Activated CD8-positive, alpha-beta memory T cell treated with anti-CD3 and anti-CD28 coated beads, Interleukin-2, amount 10 ng/mL, durations not matched to agents 7 days and 5 days (primary cell): Measurements from ENCODE around the gene SH3BP1. TPM values are rescaled to one million over a fixed set of nuclear protein-coding genes. Genes with fewer than 3 reads are reported as not detected.
A peak's percentile ranks its signal among the peaks of the same experiment; 100 is the strongest.

Experiments
- ATAC-seq: fragments of 150-1000 bp; cut with Tn5 transposase; one replicate; pipeline ENCODE4 v1.10.0; 2021; ENCODE audit warnings: moderate library complexity
- CTCF ChIA-PET: fragments of 350-600 bp; sonication (Branson Sonifier 250); formaldehyde crosslinking; loops from one replicate; lab custom pipeline; 2021; ENCODE audit warnings: antibody characterized with exemption; lab: Charles Lee
- DNase-seq: peaks from one replicate; pipeline ENCODE4 v3.0.0-alpha.2; 2020
- H3K27ac Mint-ChIP-seq: one replicate; pipeline ENCODE4 v1.8.0; 2021; ENCODE audit warnings: mild to moderate bottlenecking, mixed read lengths
- H3K27me3 Mint-ChIP-seq: one replicate; pipeline ENCODE4 v1.8.0; 2021; ENCODE audit warnings: mixed read lengths
- H3K36me3 Mint-ChIP-seq: one replicate; pipeline ENCODE4 v1.8.0; 2021; ENCODE audit warnings: mild to moderate bottlenecking, mixed read lengths
- H3K4me1 Mint-ChIP-seq: one replicate; pipeline ENCODE4 v1.8.0; 2021; ENCODE audit warnings: mixed read lengths
- H3K4me3 Mint-ChIP-seq: one replicate; pipeline ENCODE4 v1.8.0; 2021; ENCODE audit warnings: mild to moderate bottlenecking, moderate library complexity, mixed read lengths
- H3K9me3 Mint-ChIP-seq: one replicate; pipeline ENCODE4 v1.8.0; 2022; ENCODE audit warnings: low read depth, mixed read lengths
- total RNA-seq, 2 experiments: library from RNA; stranded (reverse); gene quantifications; one replicate each; pipeline ENCODE4 v1.2.3, GENCODE V29; 2021

The SH3BP1 gene
- total RNA-seq, 2 experiments from 2014 or later = 231 to 275 TPM

DNA sequence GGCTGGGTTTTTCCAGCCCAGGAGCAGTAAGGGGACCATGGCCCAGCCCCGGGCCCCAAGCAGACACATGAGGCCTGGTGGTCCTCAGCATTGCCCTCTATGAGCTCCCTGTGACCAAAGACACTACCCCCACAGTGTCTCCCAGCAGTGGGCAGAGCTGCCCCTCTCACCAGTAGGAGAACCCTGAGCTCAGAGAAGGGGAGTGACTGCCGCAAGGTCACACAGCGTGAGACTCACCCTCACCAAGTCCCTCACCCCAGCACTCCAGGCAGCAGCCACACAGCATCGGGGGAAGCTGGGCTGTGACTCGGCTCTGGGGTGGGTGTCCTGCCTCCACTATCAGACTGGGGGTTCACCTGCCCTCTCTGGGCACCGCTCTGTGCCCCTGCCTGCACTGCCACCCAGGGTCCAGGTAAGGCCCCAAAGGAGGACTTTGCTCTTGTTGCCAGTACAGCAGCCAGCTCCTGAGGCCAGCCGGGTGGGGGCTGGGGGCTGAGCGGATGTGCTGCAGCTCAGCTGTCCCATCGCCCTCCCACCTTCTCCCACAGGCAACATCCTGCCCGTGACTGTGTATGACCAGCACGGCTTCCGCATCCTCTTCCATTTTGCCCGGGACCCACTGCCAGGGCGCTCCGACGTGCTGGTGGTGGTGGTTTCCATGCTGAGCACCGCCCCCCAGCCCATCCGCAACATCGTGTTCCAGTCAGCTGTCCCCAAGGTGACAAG is 7.9 kb upstream of the SH3BP1 start:
- DNase-seq = peak; percentile 80
- H3K4me3 Mint-ChIP-seq = peak overlapping the region; percentile 72
- H3K27ac Mint-ChIP-seq = peak overlapping the region; percentile 91
- CTCF ChIA-PET = interaction anchor here (5.8 to 34.1 kb wide), 4 partner anchors 9 to 39 kb away, joined by 102 to 1064 read pairs (median 227); partner anchors contain the start of genes GGA1, LGALS1, NOL12 and PDXP
- H3K4me1 Mint-ChIP-seq = peaks cover 73% of the 10 kb centered on the region
- peaks cover 2% of the 10 kb centered on the region for H3K36me3 Mint-ChIP-seq
- no peaks in the 10 kb centered on the region for H3K27me3 Mint-ChIP-seq
- no peak for ATAC-seq
- no peaks in the 10 kb centered on the region for H3K9me3 Mint-ChIP-seq

GRCh38 chr22:37632174-37633088 is 7.0 kb upstream of the SH3BP1 start:
- H3K4me3 Mint-ChIP-seq = peak overlapping the region; percentile 72
- no peaks in the 10 kb centered on the region for H3K9me3 Mint-ChIP-seq
- DNase-seq (peak; percentile 76), ATAC-seq (peak; percentile 20)
- H3K4me1 Mint-ChIP-seq = peaks cover 73% of the 10 kb centered on the region
- H3K27me3 Mint-ChIP-seq = no peaks in the 10 kb centered on the region
- H3K36me3 Mint-ChIP-seq = peaks cover 2% of the 10 kb centered on the region
- peak overlapping the region; percentile 91 for H3K27ac Mint-ChIP-seq
- CTCF ChIA-PET = interaction anchor here (1.2 to 34.1 kb wide), 7 partner anchors 10 to 212 kb away, joined by 4 to 1064 read pairs (median 102); partner anchors contain the start of genes ANKRD54, GGA1, LGALS1 and NOL12

DNA sequence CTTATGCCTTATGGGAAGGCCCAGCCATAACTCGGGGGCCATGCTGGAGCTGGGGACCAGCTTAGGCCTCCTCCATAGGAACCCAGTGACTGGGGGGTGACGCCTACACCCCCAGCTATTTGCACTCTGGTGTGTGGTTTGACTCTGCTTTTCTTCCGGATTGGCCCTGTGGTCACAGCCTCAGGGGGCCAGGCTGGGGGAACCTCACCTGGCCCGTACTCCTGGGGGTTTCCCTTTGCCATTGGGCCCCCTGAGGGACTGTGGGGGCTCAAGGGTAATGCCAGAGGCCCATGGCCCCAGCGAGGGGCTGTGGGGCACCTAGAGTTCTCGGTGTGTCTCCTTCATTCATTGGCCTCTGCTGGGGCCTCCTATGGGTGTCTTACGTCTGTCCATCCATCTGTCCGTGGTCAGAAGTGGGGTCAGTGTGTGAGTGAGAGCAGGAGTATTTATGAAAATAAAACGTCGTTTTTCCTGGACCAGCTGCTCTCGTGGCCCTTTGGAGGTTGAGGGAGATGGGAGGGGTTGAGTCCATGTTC is 6.3 kb upstream of the SH3BP1 start:
- Mint-ChIP-seq H3K9me3 (no peaks in the 10 kb centered on the region), H3K4me3 (peak overlapping the region; percentile 72), H3K36me3 (peaks cover 2% of the 10 kb centered on the region), H3K4me1 (peaks cover 73% of the 10 kb centered on the region), H3K27me3 (no peaks in the 10 kb centered on the region), H3K27ac (peak overlapping the region; percentile 91)
- CTCF ChIA-PET = interaction anchor here (1.2 to 34.1 kb wide), 7 partner anchors 10 to 211 kb away, joined by 4 to 1064 read pairs (median 102); partner anchors contain the start of genes ANKRD54, GGA1, LGALS1 and NOL12
- DNase-seq (peak; percentile 88), ATAC-seq (peak; percentile 52)

DNA sequence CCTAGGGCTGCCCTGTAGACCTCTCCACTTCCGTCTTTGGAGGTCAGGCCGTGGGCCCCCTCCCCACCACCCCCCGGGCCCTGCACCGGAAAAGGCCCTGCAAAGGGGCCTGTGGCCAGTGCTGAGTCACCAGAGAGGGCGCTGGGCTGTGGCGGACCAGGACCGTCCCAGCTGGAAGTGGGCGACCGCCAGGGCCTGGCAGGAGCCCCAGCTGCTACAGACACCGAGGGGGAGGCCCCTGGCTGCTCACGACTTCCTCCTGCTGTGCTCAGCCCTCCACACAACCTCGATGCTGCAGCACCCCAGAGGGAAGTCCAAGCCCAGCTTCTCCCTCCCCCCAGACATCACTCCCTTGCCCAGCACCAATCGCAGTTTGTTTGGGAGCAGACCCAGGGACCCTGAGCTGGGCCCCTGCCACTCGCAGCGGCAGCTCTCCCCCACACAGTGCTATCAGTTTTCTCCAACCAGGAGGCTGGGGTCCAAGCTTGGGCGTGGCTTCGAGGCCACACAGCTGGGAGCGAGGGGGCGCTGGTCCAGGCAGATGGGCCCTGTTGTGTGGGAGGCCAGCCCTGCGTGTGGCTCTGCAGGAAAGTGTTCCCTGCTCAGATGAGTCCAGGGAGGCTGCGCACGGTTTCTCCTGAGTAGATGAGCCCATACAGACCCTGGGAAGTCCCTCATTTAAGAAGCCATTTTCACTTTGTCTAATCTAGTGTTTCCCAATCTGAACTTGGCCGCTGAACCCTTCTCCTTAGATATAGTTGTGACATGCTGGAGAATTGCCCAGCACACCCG is 5.6 kb upstream of the SH3BP1 start:
- Mint-ChIP-seq H3K4me1 (peaks cover 74% of the 10 kb centered on the region), H3K36me3 (peaks cover 2% of the 10 kb centered on the region), H3K27me3 (no peaks in the 10 kb centered on the region), H3K27ac (peak overlapping the region; percentile 91), H3K9me3 (no peaks in the 10 kb centered on the region), H3K4me3 (peak overlapping the region; percentile 72)
- ATAC-seq (peak; percentile 60), DNase-seq (peak; percentile 89)
- CTCF ChIA-PET = interaction anchor here (0.6 to 34.1 kb wide), 8 partner anchors 10 to 210 kb away, joined by 3 to 1064 read pairs (median 55); partner anchors contain the start of genes ANKRD54, GALR3, GGA1 and LGALS1

GRCh38 chr22:37634417-37634924 is 5.0 kb upstream of the SH3BP1 start:
- no peak for ATAC-seq
- CTCF ChIA-PET = interaction anchor here (0.7 to 34.1 kb wide), 6 partner anchors 9 to 96 kb away, joined by 3 to 1064 read pairs (median 129); partner anchors contain the start of genes GGA1, LGALS1, NOL12 and PDXP
- peak overlapping the region; percentile 72 for H3K4me3 Mint-ChIP-seq
- H3K36me3 Mint-ChIP-seq = peaks cover 2% of the 10 kb centered on the region
- peak overlapping the region; percentile 91 for H3K27ac Mint-ChIP-seq
- DNase-seq = peak; percentile 52
- no peaks in the 10 kb centered on the region for H3K9me3 Mint-ChIP-seq
- H3K4me1 Mint-ChIP-seq = peaks cover 77% of the 10 kb centered on the region
- no peaks in the 10 kb centered on the region for H3K27me3 Mint-ChIP-seq

DNA sequence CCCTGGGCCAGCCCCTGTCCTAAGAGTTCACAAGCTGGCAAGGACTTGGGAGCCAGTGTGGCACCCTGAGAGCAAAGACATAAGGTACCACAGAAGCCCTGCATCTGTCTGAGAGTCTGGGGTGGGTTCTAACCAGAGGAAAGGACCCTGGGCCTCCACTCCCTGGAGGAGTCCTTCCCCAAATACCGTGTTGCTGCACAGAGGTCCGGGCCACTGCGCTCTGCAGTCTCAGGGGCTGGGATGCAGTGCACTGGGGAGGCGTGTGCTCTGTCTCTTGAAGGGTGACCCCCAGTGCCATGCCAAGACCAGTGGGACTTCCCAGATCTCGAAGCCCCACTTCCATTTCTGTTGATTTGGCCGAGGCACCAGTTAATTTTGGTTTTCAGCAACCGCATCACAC is 4.3 kb upstream of the SH3BP1 start:
- H3K36me3 Mint-ChIP-seq = peaks cover 2% of the 10 kb centered on the region
- no peak for ATAC-seq
- no peak for DNase-seq
- peak overlapping the region; percentile 72 for H3K4me3 Mint-ChIP-seq
- H3K27me3 Mint-ChIP-seq = no peaks in the 10 kb centered on the region
- H3K4me1 Mint-ChIP-seq = peaks cover 77% of the 10 kb centered on the region
- CTCF ChIA-PET = interaction anchor here (0.5 to 34.1 kb wide), 8 partner anchors 8 to 261 kb away, joined by 3 to 1064 read pairs (median 53); partner anchors contain the start of genes GGA1, LGALS1, NOL12 and PDXP
- no peaks in the 10 kb centered on the region for H3K9me3 Mint-ChIP-seq
- peak overlapping the region; percentile 91 for H3K27ac Mint-ChIP-seq

DNA sequence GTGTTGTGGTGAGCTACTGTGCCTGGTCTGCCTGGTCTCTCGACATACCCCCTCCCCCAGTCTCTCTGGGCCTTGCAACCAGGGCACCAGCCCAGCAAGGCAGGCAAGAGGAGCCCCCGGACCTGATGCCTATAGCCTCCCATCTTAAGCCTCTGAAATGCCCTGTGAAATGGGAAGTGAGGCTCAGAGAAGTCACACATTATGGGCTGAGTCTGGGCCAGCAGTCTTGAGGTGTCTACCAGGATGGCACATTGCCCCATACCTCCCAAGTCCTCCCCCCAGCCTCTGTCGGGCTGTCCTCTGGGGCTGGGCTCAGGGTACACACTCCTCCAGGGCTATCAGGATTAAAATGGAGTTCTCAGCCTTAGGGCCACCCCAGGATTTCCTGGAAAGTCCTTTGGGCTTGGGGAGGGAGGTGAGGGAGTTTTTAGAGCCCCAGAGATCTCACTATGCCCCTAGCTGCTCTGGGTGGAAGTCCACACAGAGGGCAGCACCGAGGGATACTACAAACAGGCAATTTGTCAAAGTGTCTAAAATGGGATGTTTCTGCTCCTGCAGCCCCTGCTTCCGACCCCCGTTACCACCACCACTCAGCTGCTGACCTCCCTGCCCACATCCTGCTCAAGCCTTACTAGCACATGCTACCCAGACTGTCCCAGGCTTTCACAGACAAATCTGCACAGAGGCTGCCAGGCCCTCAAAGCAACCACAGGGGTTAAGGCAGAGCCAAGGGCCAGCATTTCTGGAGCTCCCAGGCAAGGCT is 3.1 kb upstream of the SH3BP1 start:
- Mint-ChIP-seq H3K4me3 (peak overlapping the region; percentile 90), H3K4me1 (peaks cover 75% of the 10 kb centered on the region)
- CTCF ChIA-PET = interaction anchor here (0.7 to 34.1 kb wide), 8 partner anchors 13 to 260 kb away, joined by 3 to 1064 read pairs (median 6); partner anchors contain the start of genes GGA1, LGALS1, MFNG and NOL12

DNA sequence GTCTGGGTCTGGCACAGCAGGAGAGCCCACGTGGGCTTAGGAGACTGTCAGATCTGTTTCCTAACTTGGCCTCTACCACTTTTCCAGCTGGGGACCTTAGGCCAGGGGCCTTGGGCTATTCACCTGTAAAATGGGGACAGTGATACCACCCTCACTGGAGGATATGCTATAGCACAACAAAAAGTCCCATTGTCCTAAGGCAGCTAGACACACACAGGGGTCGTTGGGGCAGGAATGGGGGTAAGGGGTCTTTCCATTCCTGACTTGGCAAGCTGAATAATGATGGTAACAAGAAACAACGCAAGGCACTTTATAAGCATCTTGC is 2.6 kb upstream of the SH3BP1 start:
- H3K27me3 Mint-ChIP-seq = no peaks in the 10 kb centered on the region
- H3K4me1 Mint-ChIP-seq = peaks cover 75% of the 10 kb centered on the region
- DNase-seq (no peak), ATAC-seq (no peak)
- CTCF ChIA-PET = interaction anchor here (0.9 to 34.1 kb wide), 7 partner anchors 12 to 259 kb away, joined by 3 to 1064 read pairs (median 7); partner anchors contain the start of genes GGA1, LGALS1, MFNG and NOL12
- H3K9me3 Mint-ChIP-seq = no peaks in the 10 kb centered on the region
- peaks cover 14% of the 10 kb centered on the region for H3K36me3 Mint-ChIP-seq
- peak overlapping the region; percentile 91 for H3K27ac Mint-ChIP-seq
- peak overlapping the region; percentile 90 for H3K4me3 Mint-ChIP-seq

More for the DNA sequence above, 3.1 kb upstream of the SH3BP1 start:
- H3K9me3 Mint-ChIP-seq = no peaks in the 10 kb centered on the region
- no peaks in the 10 kb centered on the region for H3K27me3 Mint-ChIP-seq
- ATAC-seq (no peak), DNase-seq (peak; percentile 88)
- peak overlapping the region; percentile 91 for H3K27ac Mint-ChIP-seq
- peaks cover 9% of the 10 kb centered on the region for H3K36me3 Mint-ChIP-seq

DNA sequence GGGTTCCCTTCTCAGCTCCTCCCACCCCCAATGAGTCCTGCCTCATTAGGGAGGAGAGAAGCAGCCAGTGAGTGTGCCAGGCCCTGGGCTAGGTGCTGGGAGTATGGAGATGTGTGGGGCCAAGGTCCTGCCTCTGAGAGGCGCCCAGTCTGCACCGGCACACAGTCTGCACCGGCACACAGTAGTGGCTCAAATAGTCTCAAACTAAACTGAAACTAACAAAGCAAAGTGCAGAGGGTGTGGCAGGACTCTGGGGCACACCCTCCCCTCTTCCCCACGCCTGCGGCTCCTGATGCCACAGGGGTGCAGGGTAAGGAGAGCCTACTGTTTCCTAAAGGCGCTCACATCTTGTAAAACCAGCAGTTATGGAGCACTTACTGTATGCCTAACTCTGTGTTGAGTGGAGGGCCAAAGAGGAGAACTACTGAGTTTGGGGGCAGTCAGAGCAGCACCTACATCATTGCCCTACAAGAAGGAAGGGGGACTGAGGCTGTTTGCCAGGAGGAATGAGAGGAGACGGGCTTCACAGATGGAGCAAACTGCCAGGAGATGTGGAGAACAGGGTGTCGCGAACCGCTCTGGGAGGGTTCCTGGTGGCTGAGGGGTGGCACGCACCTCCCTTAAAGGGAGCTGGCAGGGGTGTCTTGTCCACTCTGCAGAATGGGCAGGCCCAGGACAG is 939 bp upstream of the SH3BP1 start:
- Mint-ChIP-seq H3K36me3 (peaks cover 25% of the 10 kb centered on the region), H3K4me1 (peaks cover 76% of the 10 kb centered on the region), H3K27me3 (no peaks in the 10 kb centered on the region), H3K9me3 (no peaks in the 10 kb centered on the region), H3K4me3 (peak overlapping the region; percentile 90), H3K27ac (peak overlapping the region; percentile 91)
- ATAC-seq (peak; percentile 47), DNase-seq (peak; percentile 68)
- CTCF ChIA-PET = interaction anchor here (14.0 to 34.1 kb wide), 3 partner anchors 16 to 32 kb away, joined by 156 to 1064 read pairs (median 298); partner anchors contain the start of genes GGA1, LGALS1, NOL12 and PDXP

DNA sequence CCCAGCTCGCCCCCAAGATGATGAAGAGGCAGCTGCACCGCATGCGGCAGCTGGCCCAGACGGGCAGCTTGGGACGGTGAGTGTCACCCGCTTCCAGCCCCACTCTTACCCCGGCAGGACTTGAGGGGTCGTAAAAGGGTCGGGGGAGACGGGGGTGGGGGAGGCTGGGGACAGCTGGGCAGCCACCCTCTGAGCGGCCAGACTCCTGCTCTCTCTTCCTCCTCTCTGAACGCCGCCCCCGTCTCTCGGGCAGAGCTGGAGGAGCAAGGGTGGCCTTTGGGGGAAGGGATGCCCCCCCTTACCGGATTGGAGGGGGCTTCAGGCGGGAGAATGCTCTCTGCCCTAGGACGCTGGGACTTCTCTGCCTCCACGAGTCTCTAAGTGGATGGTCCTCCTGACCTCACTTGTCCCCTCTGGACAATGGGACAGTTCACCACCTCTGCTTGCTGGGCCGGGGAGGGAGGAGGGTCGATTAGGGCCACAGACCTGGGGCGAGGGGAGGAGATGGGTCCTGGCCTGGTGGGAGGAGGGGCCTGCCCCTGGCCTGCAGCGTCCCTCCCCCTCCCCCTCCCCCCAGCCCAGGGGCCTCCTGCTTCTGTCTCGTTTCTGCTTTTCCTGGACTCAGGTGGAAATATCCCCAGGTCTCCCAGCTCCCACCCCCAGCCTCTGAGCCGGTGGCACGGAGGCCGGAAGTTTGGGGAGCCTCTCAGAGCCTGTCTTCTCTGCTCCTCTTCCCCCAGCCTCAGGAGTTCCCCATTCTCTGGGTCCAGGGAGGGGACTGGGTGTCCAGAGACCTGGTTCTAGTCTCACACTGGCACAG is 512 bp downstream of the SH3BP1 start:
- CTCF ChIA-PET = interaction anchor here (1.3 to 34.1 kb wide), 5 partner anchors 17 to 33 kb away, joined by 4 to 1064 read pairs (median 6); partner anchors contain the start of genes GGA1, LGALS1, NOL12 and PDXP
- H3K27ac Mint-ChIP-seq = peak overlapping the region; percentile 91
- no peaks in the 10 kb centered on the region for H3K9me3 Mint-ChIP-seq
- no peaks in the 10 kb centered on the region for H3K27me3 Mint-ChIP-seq
- peaks cover 70% of the 10 kb centered on the region for H3K4me1 Mint-ChIP-seq
- DNase-seq (peak; percentile 60), ATAC-seq (no peak)
- peak overlapping the region; percentile 90 for H3K4me3 Mint-ChIP-seq
- H3K36me3 Mint-ChIP-seq = peaks cover 36% of the 10 kb centered on the region
